Lower lobe of right lung (tissue), 2 donors: ENCODE measurements around the gene SIRT5. TPM values are rescaled to one million over a fixed set of nuclear protein-coding genes. Genes with fewer than 3 reads are reported as not detected.

Experiments used
- ATAC-seq, 2 donors: fragments of 200-7000 bp; cut with Tn5 transposase; one replicate each; pipeline ENCODE4 v1.9.1; 2020 to 2022; ENCODE audit warnings: mild to moderate bottlenecking in 2 of 2, moderate library complexity in 2 of 2
- DNase-seq: peaks from one replicate; pipeline ENCODE4 v3.0.0-alpha.2; 2020
- H3K27ac ChIP-seq: fragments of 200-600 bp; one replicate; pipeline ENCODE4 v1.8.0; 2022
- H3K27me3 ChIP-seq: fragments of 200-600 bp; one replicate; pipeline ENCODE4 v1.8.0; 2022; ENCODE audit warnings: low read depth
- H3K36me3 ChIP-seq: fragments of 200-600 bp; one replicate; pipeline ENCODE4 v1.8.0; 2022; ENCODE audit warnings: mild to moderate bottlenecking
- H3K4me1 ChIP-seq: fragments of 200-600 bp; one replicate; pipeline ENCODE4 v1.8.0; 2022
- H3K4me3 ChIP-seq: fragments of 200-600 bp; one replicate; pipeline ENCODE4 v1.8.0; 2022; ENCODE audit warnings: mild to moderate bottlenecking
- H3K9me3 ChIP-seq: fragments of 200-600 bp; one replicate; pipeline ENCODE4 v1.8.0; 2022
- CTCF ChIP-seq: fragments of 200-600 bp; IDR thresholded peaks from one replicate; pipeline ENCODE4 v1.8.0; 2022; ENCODE audit warnings: antibody characterized with exemption, mild to moderate bottlenecking
- intact Hi-C: fragments of 100-400 bp; cut with DNase I; formaldehyde crosslinking; loops from one replicate; pipeline ENCODE4 v1.11.0; 2022
- total RNA-seq: library from RNA; stranded (reverse); fragmentation: NEBNext Ultra II Directional; extraction: Animal tissue kit (Norgen Biotek cat#: 25700); gene quantifications from one replicate; pipeline ENCODE4 v1.2.1, GENCODE V29; 2021
- donor health status: DM: no; HTN: yes; CAD: no; lungs with severe emphysema.

Gene SIRT5
- total RNA-seq, 1 donor from 2014 or later, result 15.3 TPM

- Histone ChIP-seq H3K4me3 (no peak overlapping the region), H3K36me3 (peaks cover 77% of the 10 kb centered on the region), H3K27me3 (no peaks in the 10 kb centered on the region), H3K9me3 (no peaks in the 10 kb centered on the region), H3K4me1 (no peaks in the 10 kb centered on the region), H3K27ac (no peak overlapping the region)
- ATAC-seq, result no peak
- no peak for TF ChIP-seq CTCF
- intact Hi-C loops, result no loop called here
- DNase-seq, result no peak
These were observed 18.7 kb downstream of the SIRT5 start for GRCh38 chr6:13593103-13593502.

GRCh38 chr6:13593720-13594119 lies 19.3 kb downstream of the SIRT5 start:
- DNase-seq, result no peak
- Histone ChIP-seq H3K27ac (no peak overlapping the region), H3K4me3 (no peak overlapping the region), H3K27me3 (no peaks in the 10 kb centered on the region), H3K9me3 (no peaks in the 10 kb centered on the region), H3K4me1 (no peaks in the 10 kb centered on the region), H3K36me3 (peaks cover 75% of the 10 kb centered on the region)
- intact Hi-C loops, result no loop called here
- ATAC-seq, result no peak
- no peak for TF ChIP-seq CTCF

GRCh38 chr6:13597073-13597472 lies 22.7 kb downstream of the SIRT5 start:
- Histone ChIP-seq H3K27ac (no peak overlapping the region), H3K27me3 (no peaks in the 10 kb centered on the region), H3K36me3 (peaks cover 76% of the 10 kb centered on the region), H3K9me3 (no peaks in the 10 kb centered on the region), H3K4me1 (no peaks in the 10 kb centered on the region), H3K4me3 (no peak overlapping the region)
- no peak for TF ChIP-seq CTCF
- DNase-seq (no peak), ATAC-seq (no peak)
- intact Hi-C loops, result no loop called here

GRCh38 chr6:13600036-13600435 lies 25.6 kb downstream of the SIRT5 start:
- Histone ChIP-seq H3K4me1 (no peaks in the 10 kb centered on the region), H3K4me3 (no peak overlapping the region), H3K27ac (no peak overlapping the region), H3K27me3 (no peaks in the 10 kb centered on the region), H3K36me3 (peaks cover 79% of the 10 kb centered on the region), H3K9me3 (no peaks in the 10 kb centered on the region)
- DNase-seq, result no peak
- no peak for ATAC-seq
- no peak for TF ChIP-seq CTCF
- intact Hi-C loops, result no loop called here

- Histone ChIP-seq H3K9me3 (no peaks in the 10 kb centered on the region), H3K4me3 (no peak overlapping the region), H3K27ac (no peak overlapping the region), H3K36me3 (peaks cover 59% of the 10 kb centered on the region), H3K4me1 (no peaks in the 10 kb centered on the region), H3K27me3 (no peaks in the 10 kb centered on the region)
- ATAC-seq (no peak), DNase-seq (no peak)
- no peak for TF ChIP-seq CTCF
- intact Hi-C loops, result no loop called here
These were observed 29.7 kb downstream of the SIRT5 start for GRCh38 chr6:13604135-13604534.
